ENCODE data around the gene TCF12. TPM values are rescaled to one million over a fixed set of nuclear protein-coding genes. Genes with fewer than 3 reads are reported as not detected.

The TCF12 gene
- total RNA-seq, 1 donor from 2014 or later, result 149 TPM

- H3K4me1 ChIP-seq, result no peaks in the 10 kb centered on the region
- Mint-ChIP-seq H3K36me3 (no peaks in the 10 kb centered on the region), H3K27ac (peak overlapping the region; percentile 37), H3K4me1 (peaks cover 11% of the 10 kb centered on the region), H3K4me3 (no peak overlapping the region), H3K9me3 (peaks cover 5% of the 10 kb centered on the region), H3K27me3 (ENCODE audit: insufficient read depth, low read depth) (peaks cover 4% of the 10 kb centered on the region)
- H3F3A ChIP-seq (ENCODE audit: low read depth), result no peaks in the 10 kb centered on the region
- H3K9me3 ChIP-seq (ENCODE audit: low read depth), result no peaks in the 10 kb centered on the region
- H3K4me2 ChIP-seq, result no peak overlapping the region
- H3K36me3 ChIP-seq, result no peaks in the 10 kb centered on the region
- DNase-seq (ENCODE audit: low spot score), result no peak
- no peaks in the 10 kb centered on the region for H3K27me3 ChIP-seq
- no peaks in the 10 kb centered on the region for H4K20me1 ChIP-seq (ENCODE audit: low read depth)
- no peak for TF ChIP-seq CTCF (IDR thresholded peaks at IDR 0.05)
- no peak for TF ChIP-seq EZH2 (IDR thresholded peaks at IDR 0.05)
- no peak for TF ChIP-seq EZH2phosphoT487 (IDR thresholded peaks at IDR 0.05)
- H3K27ac ChIP-seq, result no peak overlapping the region
- H3K9ac ChIP-seq, result no peak overlapping the region
- H3K79me2 ChIP-seq (ENCODE audit: low read depth), result no peaks in the 10 kb centered on the region
- H2AFZ ChIP-seq (replicated peaks), result no peak overlapping the region
- H3K4me3 ChIP-seq, result no peak overlapping the region
Measured at GRCh38 chr15:57333487-57333886, 415.0 kb downstream of the TCF12 start.

- H3K4me1 ChIP-seq, result no peaks in the 10 kb centered on the region
- H3K79me2 ChIP-seq (ENCODE audit: low read depth), result no peaks in the 10 kb centered on the region
- Mint-ChIP-seq H3K27me3 (ENCODE audit: insufficient read depth, low read depth) (peaks cover 4% of the 10 kb centered on the region), H3K4me1 (peaks cover 11% of the 10 kb centered on the region), H3K9me3 (peaks cover 8% of the 10 kb centered on the region), H3K36me3 (no peaks in the 10 kb centered on the region), H3K27ac (no peak overlapping the region), H3K4me3 (no peak overlapping the region)
- no peak overlapping the region for H3K9ac ChIP-seq
- no peaks in the 10 kb centered on the region for H4K20me1 ChIP-seq (ENCODE audit: low read depth)
- no peak for DNase-seq (ENCODE audit: low spot score)
- no peaks in the 10 kb centered on the region for H3F3A ChIP-seq (ENCODE audit: low read depth)
- H3K4me3 ChIP-seq, result no peak overlapping the region
- no peaks in the 10 kb centered on the region for H3K27me3 ChIP-seq
- no peak for TF ChIP-seq EZH2 (IDR thresholded peaks at IDR 0.05)
- no peak for TF ChIP-seq CTCF (IDR thresholded peaks at IDR 0.05)
- no peak for TF ChIP-seq EZH2phosphoT487 (IDR thresholded peaks at IDR 0.05)
- H2AFZ ChIP-seq (replicated peaks), result no peak overlapping the region
- H3K27ac ChIP-seq, result no peak overlapping the region
- H3K9me3 ChIP-seq (ENCODE audit: low read depth), result no peaks in the 10 kb centered on the region
- H3K36me3 ChIP-seq, result no peaks in the 10 kb centered on the region
- no peak overlapping the region for H3K4me2 ChIP-seq
Measured at GRCh38 chr15:57334257-57334656, 415.8 kb downstream of the TCF12 start.

- Mint-ChIP-seq H3K27ac (no peak overlapping the region), H3K9me3 (peaks cover 8% of the 10 kb centered on the region), H3K4me3 (no peak overlapping the region), H3K4me1 (peaks cover 11% of the 10 kb centered on the region), H3K27me3 (ENCODE audit: insufficient read depth, low read depth) (peaks cover 4% of the 10 kb centered on the region), H3K36me3 (no peaks in the 10 kb centered on the region)
- no peaks in the 10 kb centered on the region for H3K4me1 ChIP-seq
- TF ChIP-seq EZH2 (IDR thresholded peaks at IDR 0.05), result no peak
- no peak overlapping the region for H3K27ac ChIP-seq
- no peaks in the 10 kb centered on the region for H3K36me3 ChIP-seq
- H3K4me2 ChIP-seq, result no peak overlapping the region
- H3K79me2 ChIP-seq (ENCODE audit: low read depth), result no peaks in the 10 kb centered on the region
- no peak overlapping the region for H2AFZ ChIP-seq (replicated peaks)
- no peaks in the 10 kb centered on the region for H3K9me3 ChIP-seq (ENCODE audit: low read depth)
- H4K20me1 ChIP-seq (ENCODE audit: low read depth), result no peaks in the 10 kb centered on the region
- no peaks in the 10 kb centered on the region for H3K27me3 ChIP-seq
- no peak overlapping the region for H3K4me3 ChIP-seq
- no peak overlapping the region for H3K9ac ChIP-seq
- no peak for DNase-seq (ENCODE audit: low spot score)
- no peaks in the 10 kb centered on the region for H3F3A ChIP-seq (ENCODE audit: low read depth)
Measured at GRCh38 chr15:57335293-57335715, 416.9 kb downstream of the TCF12 start.

- H3K9me3 Mint-ChIP-seq, result peaks cover 8% of the 10 kb centered on the region
Measured at GRCh38 chr15:57335719-57336118, 417.3 kb downstream of the TCF12 start.

More at GRCh38 chr15:57335719-57336118, 417.3 kb downstream of the TCF12 start:
- TF ChIP-seq EZH2 (IDR thresholded peaks at IDR 0.05) (no peak), CTCF (IDR thresholded peaks at IDR 0.05) (no peak), EZH2phosphoT487 (IDR thresholded peaks at IDR 0.05) (no peak)
- DNase-seq (ENCODE audit: low spot score), result no peak
- Histone ChIP-seq H3F3A (ENCODE audit: low read depth) (no peaks in the 10 kb centered on the region), H3K27me3 (no peaks in the 10 kb centered on the region), H3K4me3 (no peak overlapping the region), H3K4me1 (no peaks in the 10 kb centered on the region), H3K27ac (no peak overlapping the region), H3K36me3 (no peaks in the 10 kb centered on the region), H2AFZ (replicated peaks) (no peak overlapping the region), H3K9me3 (ENCODE audit: low read depth) (no peaks in the 10 kb centered on the region), H3K4me2 (no peak overlapping the region), H3K9ac (no peak overlapping the region), H3K79me2 (ENCODE audit: low read depth) (no peaks in the 10 kb centered on the region), H4K20me1 (ENCODE audit: low read depth) (no peaks in the 10 kb centered on the region)
- Mint-ChIP-seq H3K27me3 (ENCODE audit: insufficient read depth, low read depth) (peaks cover 4% of the 10 kb centered on the region), H3K4me3 (no peak overlapping the region), H3K36me3 (no peaks in the 10 kb centered on the region), H3K4me1 (peaks cover 12% of the 10 kb centered on the region), H3K27ac (no peak overlapping the region)
